Hepatocyte (in vitro differentiated cells): ENCODE data around the gene SLC22A13. TPM values are rescaled to one million over a fixed set of nuclear protein-coding genes. Genes with fewer than 3 reads are reported as not detected.

ENCODE experiments used
- DNase-seq: peaks from one replicate; pipeline ENCODE4 v3.0.0-alpha.2; 2016; ENCODE audit warnings: low spot score
- H2AFZ ChIP-seq: fragments of 200-600 bp; sonication (generic); 2 replicates; pipeline ENCODE4 v1.6.0; 2016; ENCODE audit warnings: antibody characterized with exemption, mild to moderate bottlenecking
- H3K27ac ChIP-seq: fragments of 200-600 bp; sonication (generic); 2 replicates; pipeline ENCODE4 v1.5.1; 2016; ENCODE audit warnings: mild to moderate bottlenecking
- H3K27me3 ChIP-seq: fragments of 200-600 bp; sonication (generic); 2 replicates; pipeline ENCODE4 v1.6.1; 2016
- H3K36me3 ChIP-seq: fragments of 200-600 bp; sonication (generic); replicated peaks from 2 replicates; pipeline ENCODE4 v1.5.1; 2016; ENCODE audit warnings: low read depth; ENCODE audit not compliant: insufficient read depth
- H3K4me1 ChIP-seq: fragments of 200-600 bp; sonication (generic); 2 replicates; pipeline ENCODE4 v1.5.1; 2016; ENCODE audit warnings: mild to moderate bottlenecking, moderate library complexity; ENCODE audit not compliant: insufficient read depth
- H3K4me2 ChIP-seq: fragments of 200-600 bp; sonication (generic); 2 replicates; pipeline ENCODE4 v1.6.0; 2016
- H3K4me3 ChIP-seq: fragments of 200-600 bp; sonication (generic); 2 replicates; pipeline ENCODE4 v1.5.1; 2016; ENCODE audit warnings: mild to moderate bottlenecking
- H3K79me2 ChIP-seq: fragments of 200-600 bp; sonication (generic); 2 replicates; pipeline ENCODE4 v1.6.0; 2017; ENCODE audit warnings: mild to moderate bottlenecking
- H3K9me2 ChIP-seq: fragments of 200-600 bp; sonication (generic); replicated peaks from 2 replicates; pipeline ENCODE4 v1.6.0; 2017; ENCODE audit warnings: mild to moderate bottlenecking; ENCODE audit not compliant: insufficient read depth
- H3K9me3 ChIP-seq: fragments of 200-600 bp; sonication (generic); 2 replicates; pipeline ENCODE4 v1.5.1; 2016; ENCODE audit warnings: low read depth, mild to moderate bottlenecking
- H4K20me1 ChIP-seq: fragments of 200-600 bp; sonication (generic); 2 replicates; pipeline ENCODE4 v1.6.0; 2016; ENCODE audit warnings: mild to moderate bottlenecking; ENCODE audit not compliant: insufficient read depth, poor library complexity, severe bottlenecking
- CTCF ChIP-seq: fragments of 200-600 bp; sonication (generic); IDR thresholded peaks from 2 replicates; pipeline ENCODE4 v1.5.1; 2016; ENCODE audit warnings: antibody characterized with exemption, mild to moderate bottlenecking; ENCODE audit not compliant: poor library complexity
- EZH2 ChIP-seq: fragments of 200-600 bp; sonication (generic); IDR thresholded peaks from 2 replicates; pipeline ENCODE4 v1.6.1; 2016; ENCODE audit warnings: antibody characterized with exemption, mild to moderate bottlenecking, borderline replicate concordance
- EZH2phosphoT487 ChIP-seq: fragments of 200-600 bp; sonication (generic); IDR thresholded peaks from one replicate; pipeline ENCODE4 v1.6.1; 2018; ENCODE audit warnings: antibody characterized with exemption, mild to moderate bottlenecking, low read depth, moderate library complexity; ENCODE audit not compliant: unreplicated experiment, severe bottlenecking
- WGBS: methylation state at CpG from one replicate; pipeline ENCODE4 v1.1.6; 2016; ENCODE audit warnings: low lambda C conversion rate; ENCODE audit errors: missing lambda C conversion rate; 5-methylcytosine and 5-hydroxymethylcytosine counted together
- polyA plus RNA-seq: library from polyadenylated mRNA; unstranded; fragments of >200 nt; fragmentation: Nextera tagmentation; extraction: Ambion mirVana; gene quantifications from 2 replicates; pipeline ENCODE4 v1.2.1, GENCODE V29; 2016
- total RNA-seq: library from RNA; depleted of rRNA; stranded (reverse); fragments of >200 nt; gene quantifications from 2 replicates; pipeline ENCODE4 v1.2.3, GENCODE V29; 2014

The SLC22A13 gene
- 0.77 TPM in 1 of 2 replicates, not detected in the other for total RNA-seq
- polyA plus RNA-seq = 0.33 TPM in 1 of 2 replicates, not detected in the other

- Histone ChIP-seq H3K27me3 (no peaks in the 10 kb centered on the region), H3K36me3 (no peaks in the 10 kb centered on the region), H3K9me3 (no peaks in the 10 kb centered on the region), H3K79me2 (no peaks in the 10 kb centered on the region), H3K4me3 (no peak within 1 kb of the TSS), H4K20me1 (no peaks in the 10 kb centered on the region), H3K4me2 (no peak within 1 kb of the TSS), H3K27ac (no peak within 1 kb of the TSS), H3K4me1 (no peaks in the 10 kb centered on the region), H2AFZ (no peak within 1 kb of the TSS), H3K9me2 (no peaks in the 10 kb centered on the region)
- no peak for DNase-seq
- WGBS = 95% methylated on average over 9 of the region's 9 CpGs
- TF ChIP-seq CTCF = no peak
- TF ChIP-seq EZH2phosphoT487 = no peak
- no peak for TF ChIP-seq EZH2
Measured at GRCh38 chr3:38265604-38266307, at the start of gene SLC22A13. Gene SLC22A13, plus strand, starts transcription at chr3:38265812. Its CDS starts 49 bp downstream, at chr3:38265861.

GRCh38 chr3:38219609-38220197 lies 45.9 kb upstream of the SLC22A13 start:
- H3K79me2 ChIP-seq = peaks cover 20% of the 10 kb centered on the region
- no peaks in the 10 kb centered on the region for H3K27me3 ChIP-seq
- no peaks in the 10 kb centered on the region for H3K9me2 ChIP-seq
- H3K4me1 ChIP-seq = no peaks in the 10 kb centered on the region
- H3K4me3 ChIP-seq = no peak overlapping the region
- WGBS = 100% methylated on average over 3 of the region's 3 CpGs
- H3K9me3 ChIP-seq = no peaks in the 10 kb centered on the region
- H2AFZ ChIP-seq = no peak overlapping the region
- H3K27ac ChIP-seq = no peak overlapping the region
- no peak overlapping the region for H3K4me2 ChIP-seq
- no peaks in the 10 kb centered on the region for H3K36me3 ChIP-seq
- no peak for DNase-seq
- no peak for TF ChIP-seq EZH2
- TF ChIP-seq EZH2phosphoT487 = no peak
- TF ChIP-seq CTCF = no peak
- no peaks in the 10 kb centered on the region for H4K20me1 ChIP-seq

GRCh38 chr3:38221005-38221404 lies 44.6 kb upstream of the SLC22A13 start:
- Histone ChIP-seq H3K9me2 (no peaks in the 10 kb centered on the region), H3K27ac (no peak overlapping the region), H3K4me1 (no peaks in the 10 kb centered on the region), H3K36me3 (no peaks in the 10 kb centered on the region), H3K4me2 (no peak overlapping the region), H4K20me1 (no peaks in the 10 kb centered on the region), H3K9me3 (no peaks in the 10 kb centered on the region), H3K79me2 (peaks cover 12% of the 10 kb centered on the region), H3K27me3 (no peaks in the 10 kb centered on the region), H3K4me3 (no peak overlapping the region), H2AFZ (no peak overlapping the region)
- no peak for TF ChIP-seq EZH2phosphoT487
- no peak for TF ChIP-seq CTCF
- TF ChIP-seq EZH2 = no peak
- no peak for DNase-seq
- WGBS = 97% methylated on average over 1 of the region's 1 CpG
